Esophagus squamous epithelium (tissue), 4 donors: ENCODE measurements around the gene CGB2.

Experiments used
- POLR2A ChIP-seq, 4 donors: fragments of 450-650 bp; IDR thresholded peaks; one replicate each; pipeline ENCODE4 v1.6.1; 2017; ENCODE audit warnings: antibody characterized with exemption in 4 of 4, mild to moderate bottlenecking in 4 of 4, moderate library complexity in 3 of 4
- TF ChIP-seq, protein P1 (sequence below), 6 experiments: fragments of 450-650 bp in 4 of 6; fragments of 200-600 bp in 2 of 6; sonication (generic) in 2 of 6; IDR thresholded peaks; one replicate each; pipeline ENCODE4 v1.5.1; 2016 to 2019; ENCODE audit warnings: antibody characterized with exemption in 6 of 6, mild to moderate bottlenecking in 4 of 6, moderate library complexity in 4 of 6

DNA sequence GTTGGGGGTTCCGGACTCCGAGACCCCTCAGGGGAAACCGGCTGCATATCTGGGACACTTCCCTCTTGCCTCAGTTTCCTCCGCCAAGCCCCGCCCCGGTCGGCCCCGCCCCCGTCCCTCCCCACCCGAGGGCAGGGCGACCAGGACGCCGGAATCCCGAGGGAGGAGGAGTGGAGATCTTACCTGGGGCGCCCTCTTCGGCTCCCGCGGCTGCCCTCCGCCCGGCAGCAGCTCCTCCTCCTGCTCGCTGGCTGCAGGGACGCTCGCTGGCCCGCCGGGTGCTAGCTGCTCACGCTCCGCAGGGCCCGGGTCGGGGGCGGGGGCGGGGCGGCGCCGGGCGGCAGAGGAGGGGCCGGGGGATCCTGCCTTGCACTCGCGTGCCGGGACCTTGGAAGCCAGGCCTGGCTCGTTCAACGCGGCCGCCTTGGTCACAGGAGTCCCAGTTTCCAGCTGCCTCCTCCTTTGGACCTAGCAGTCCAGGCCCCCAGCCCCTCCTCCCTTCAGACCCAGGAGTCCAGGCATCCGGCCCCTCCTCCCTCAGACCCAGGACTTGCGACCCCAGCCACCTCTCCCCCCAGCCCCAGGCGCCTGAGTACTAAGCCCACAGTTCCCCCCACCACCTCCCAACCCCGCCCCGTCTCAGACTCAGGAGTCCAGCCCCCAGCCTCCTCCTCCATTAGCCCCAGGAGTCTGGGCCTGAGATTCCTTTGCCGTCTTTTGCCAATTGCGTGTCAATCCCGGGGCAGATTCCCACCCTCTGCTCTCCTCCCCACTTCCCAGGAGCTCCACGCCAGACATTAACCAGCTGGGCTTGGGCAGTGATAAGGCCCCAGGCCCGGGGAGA lies 33.3 kb downstream of the CGB2 start, which contains the start of gene NTF4:
- TF ChIP-seq, protein P1, sequence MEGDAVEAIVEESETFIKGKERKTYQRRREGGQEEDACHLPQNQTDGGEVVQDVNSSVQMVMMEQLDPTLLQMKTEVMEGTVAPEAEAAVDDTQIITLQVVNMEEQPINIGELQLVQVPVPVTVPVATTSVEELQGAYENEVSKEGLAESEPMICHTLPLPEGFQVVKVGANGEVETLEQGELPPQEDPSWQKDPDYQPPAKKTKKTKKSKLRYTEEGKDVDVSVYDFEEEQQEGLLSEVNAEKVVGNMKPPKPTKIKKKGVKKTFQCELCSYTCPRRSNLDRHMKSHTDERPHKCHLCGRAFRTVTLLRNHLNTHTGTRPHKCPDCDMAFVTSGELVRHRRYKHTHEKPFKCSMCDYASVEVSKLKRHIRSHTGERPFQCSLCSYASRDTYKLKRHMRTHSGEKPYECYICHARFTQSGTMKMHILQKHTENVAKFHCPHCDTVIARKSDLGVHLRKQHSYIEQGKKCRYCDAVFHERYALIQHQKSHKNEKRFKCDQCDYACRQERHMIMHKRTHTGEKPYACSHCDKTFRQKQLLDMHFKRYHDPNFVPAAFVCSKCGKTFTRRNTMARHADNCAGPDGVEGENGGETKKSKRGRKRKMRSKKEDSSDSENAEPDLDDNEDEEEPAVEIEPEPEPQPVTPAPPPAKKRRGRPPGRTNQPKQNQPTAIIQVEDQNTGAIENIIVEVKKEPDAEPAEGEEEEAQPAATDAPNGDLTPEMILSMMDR (IDR thresholded peaks at IDR 0.05), result no peak
- TF ChIP-seq POLR2A (IDR thresholded peaks at IDR 0.05), result no peak
